Mesenteric fat pad (tissue), 1 donor: ENCODE data around the gene ST7. TPM values are rescaled to one million over a fixed set of nuclear protein-coding genes. Genes with fewer than 3 reads are reported as not detected.

Source experiments
- DNase-seq: peaks from one replicate; pipeline ENCODE4 v3.0.0-alpha.2; 2020; ENCODE audit warnings: low spot score
- total RNA-seq: library from RNA; stranded (reverse); fragmentation: NEBNext Ultra II Directional; extraction: Animal tissue kit (Norgen Biotek cat#: 25700); gene quantifications from one replicate; pipeline ENCODE4 v1.2.1, GENCODE V29; 2021
- donor health status: DM: yes; HTN: yes; CAD: no.

The ST7 gene
- total RNA-seq, 1 donor from 2014 or later, result 17.3 TPM

DNA sequence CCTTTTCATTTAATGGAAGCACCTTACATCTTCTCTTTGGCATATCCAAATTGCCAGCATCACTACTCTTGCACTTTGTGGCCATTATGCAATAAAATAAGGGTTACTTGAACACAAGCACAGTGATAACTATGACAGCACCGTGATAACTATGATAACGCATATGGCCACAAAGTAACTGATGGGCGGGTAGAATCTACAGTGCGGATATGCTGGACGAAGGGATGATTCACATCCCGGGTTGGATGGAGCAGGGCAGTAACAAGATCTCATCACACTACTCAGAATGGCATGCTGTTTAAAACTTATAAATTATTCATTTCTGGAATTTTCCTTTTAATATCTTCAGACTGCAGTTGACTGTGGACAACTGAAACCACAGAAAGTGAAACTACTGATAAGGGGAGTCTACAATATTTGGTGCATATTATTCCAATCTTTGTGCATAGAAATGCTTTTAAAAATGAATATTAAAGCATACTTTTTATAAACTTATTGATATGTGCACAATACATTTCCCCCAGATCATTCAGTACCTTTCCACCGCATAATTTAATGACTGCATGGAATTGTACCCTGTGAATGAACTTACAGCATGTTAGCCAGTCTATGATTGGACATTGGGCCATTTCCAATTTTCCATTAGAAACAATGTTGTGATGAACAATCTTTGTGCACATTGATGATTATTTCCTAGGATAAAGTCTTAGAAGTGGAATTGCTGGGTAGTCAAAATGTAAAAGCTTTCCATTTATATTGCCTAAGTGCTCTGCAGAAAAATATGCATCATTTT, 233.1 kb downstream of the ST7 start:
- no peak for DNase-seq

DNA sequence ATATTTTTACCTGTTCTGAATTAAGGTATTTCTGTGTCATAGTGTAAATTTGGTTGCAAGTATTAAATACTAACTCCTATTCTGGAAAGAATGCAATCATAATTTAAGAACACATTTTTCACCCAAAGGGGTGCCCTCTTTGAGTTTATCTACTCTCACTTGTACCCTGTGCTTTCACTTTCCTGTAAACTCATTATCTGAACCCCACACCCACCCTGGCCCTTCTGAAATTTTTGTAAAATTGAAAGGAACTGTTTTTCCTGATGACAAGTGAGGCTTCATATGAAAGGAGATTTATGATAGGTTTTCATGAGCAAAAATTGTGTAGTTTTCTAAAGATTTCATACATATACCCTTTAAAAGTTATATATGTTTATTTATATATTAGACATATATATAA, 235.1 kb downstream of the ST7 start:
- no peak for DNase-seq

DNA sequence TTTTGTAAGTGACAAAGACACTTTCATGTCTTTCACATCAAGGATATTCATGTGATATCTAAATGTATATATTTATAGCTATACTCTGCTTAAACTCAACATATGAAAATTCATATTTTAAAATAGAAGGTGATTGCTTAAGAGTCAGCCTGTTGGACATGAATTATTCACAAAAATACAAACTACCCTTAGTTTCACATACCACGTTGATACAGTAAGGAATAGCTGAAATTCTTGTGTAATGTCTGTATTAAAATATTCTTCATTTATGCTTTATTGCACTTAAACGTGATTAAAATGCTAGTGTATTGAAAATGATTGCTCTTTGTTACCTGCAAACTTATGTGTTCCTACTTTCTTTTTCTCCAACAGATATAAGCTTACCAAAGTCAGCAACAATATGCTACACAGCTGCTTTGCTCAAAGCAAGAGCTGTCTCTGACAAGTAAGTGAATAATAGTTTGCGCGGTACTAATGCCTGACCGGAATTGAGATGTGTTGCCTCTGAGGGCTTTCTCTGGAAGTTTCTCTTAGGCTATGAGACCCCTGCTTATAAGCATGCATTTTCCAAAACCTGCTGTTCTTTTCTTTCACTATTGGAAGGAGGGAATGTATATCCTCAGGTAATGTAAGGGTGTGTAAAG, 235.8 kb downstream of the ST7 start:
- no peak for DNase-seq

DNA sequence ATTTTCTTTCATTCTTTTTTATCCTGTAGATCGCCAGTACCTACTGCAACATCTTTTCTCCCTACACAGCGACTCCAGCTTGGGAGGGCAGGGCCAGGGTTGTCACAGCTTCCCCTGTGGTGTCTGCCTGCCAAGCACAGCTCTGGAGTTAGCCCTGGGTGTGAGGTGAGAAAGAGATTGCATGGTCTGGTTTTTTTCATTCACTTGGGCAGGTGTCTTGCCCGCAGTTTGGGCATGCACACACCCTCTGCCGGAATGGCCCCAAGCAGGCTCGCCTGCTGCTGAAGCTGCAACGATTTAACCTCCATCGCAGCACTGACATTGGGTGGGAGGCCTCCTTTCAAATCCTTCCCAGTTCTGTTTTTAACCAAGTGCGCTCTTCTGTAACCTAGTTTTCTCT, 236.8 kb downstream of the ST7 start:
- DNase-seq, result no peak

DNA sequence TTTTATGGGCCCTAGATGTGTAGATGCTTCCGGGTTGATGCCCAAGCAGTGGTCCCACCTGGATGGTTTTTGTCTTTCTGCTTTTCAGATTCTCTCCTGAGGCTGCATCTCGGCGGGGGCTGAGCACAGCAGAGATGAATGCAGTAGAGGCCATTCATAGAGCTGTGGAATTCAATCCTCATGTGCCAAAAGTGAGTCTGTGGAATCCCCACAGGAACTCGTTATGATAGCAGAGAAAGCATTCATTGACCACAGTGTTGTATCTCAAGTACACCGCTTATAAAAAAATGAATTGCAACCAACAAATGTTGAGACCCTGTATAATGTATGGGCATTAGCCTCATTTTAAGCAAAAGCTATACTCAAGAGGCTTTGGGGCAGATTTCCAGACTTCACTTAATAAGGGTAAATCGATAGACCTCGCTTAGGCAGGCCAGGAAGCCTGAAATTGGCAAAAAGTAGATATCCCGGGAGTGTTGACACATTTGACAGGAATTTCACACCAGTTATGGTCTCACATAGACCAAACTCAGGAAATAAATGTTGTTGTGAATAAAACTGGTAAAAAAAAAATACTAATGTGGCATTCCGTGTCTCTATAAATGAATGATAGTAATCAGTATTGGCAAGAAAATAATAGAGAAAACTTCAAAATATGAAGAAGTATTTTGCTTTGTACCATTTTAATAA, 237.6 kb downstream of the ST7 start:
- DNase-seq, result no peak

DNA sequence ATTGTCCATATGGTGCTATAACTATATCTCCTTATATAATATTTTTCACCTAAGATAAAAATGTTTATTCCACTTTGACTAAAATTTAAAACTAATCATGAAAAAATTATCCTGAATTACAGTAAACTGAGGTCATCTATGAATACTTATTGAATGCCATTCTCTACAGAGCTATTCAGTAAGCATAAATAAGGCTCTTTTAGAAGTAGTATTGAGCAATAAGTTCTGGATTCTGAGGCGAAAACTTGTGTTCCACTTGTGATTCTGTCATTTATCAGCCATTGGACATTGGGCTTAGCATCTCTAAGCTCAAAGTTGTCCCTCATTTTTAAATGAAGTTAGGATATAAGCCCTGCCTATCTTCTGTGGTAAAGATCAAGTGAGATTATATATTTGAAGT, 238.8 kb downstream of the ST7 start:
- no peak for DNase-seq

DNA sequence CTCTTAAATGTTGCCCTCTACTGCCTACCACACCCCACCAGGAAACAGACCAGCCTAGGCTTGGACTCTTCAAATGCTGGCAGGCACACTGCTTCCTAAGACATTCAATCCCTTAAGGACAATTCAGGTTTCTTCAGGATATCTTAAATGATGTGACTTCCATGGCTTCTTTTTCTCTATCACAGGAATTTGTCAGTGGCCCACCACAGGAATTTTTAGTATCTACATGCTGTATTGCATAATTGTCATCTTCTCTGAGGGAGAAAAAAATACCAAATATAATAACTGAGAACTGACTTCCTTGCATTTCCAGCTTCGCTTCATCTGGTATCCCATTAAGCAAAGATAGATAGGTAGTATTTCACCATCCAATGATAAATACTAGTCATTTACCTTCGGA, 240.3 kb downstream of the ST7 start:
- no peak for DNase-seq

DNA sequence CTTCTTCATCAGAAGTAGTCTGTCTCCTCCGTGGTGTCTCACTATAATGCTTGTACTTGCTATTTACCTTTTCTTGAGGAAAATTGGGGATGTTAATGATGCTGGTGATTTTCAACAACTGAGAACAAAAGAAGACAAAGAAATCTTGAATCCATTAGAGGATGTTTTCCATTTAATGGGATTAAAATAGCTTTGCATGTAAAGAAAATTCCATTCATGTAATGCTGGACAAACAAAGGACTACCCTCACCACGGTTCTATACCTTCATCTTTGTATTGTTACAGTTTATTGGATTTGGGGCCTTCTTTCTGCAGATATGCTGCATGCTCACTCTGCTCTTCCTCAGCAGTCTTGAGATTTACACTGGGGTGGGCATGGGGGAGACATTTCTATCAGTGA, 241.1 kb downstream of the ST7 start:
- DNase-seq, result no peak

DNA sequence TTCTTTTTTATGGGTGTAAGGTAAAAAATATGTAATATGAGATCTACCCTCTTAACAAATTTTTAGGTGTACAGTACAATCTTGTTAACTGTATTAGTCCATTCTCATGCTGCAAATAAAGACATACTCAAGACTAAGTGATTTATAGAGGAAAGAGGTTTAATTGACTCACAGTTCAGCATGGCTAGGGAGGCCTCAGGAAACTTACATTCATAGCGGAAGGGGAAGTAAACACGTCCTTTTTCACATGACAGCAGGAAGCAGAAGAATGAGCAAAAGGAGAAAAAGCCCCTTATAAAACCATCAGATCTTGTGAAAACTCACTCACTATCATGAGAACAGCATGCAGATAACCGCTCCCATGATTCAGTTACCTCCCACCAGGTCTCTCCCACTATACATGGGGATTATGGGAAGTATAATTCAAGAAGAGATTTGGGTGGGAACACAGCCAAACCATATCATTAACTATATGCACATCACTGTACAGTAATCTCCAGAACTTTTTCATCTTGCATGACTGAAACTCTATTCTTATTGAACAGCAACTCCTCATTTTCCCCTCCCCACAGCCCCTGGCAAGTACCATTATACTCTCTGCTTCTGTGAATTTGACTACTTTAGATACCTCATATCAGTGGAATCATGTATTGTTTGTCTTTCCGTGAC, 242.2 kb downstream of the ST7 start:
- no peak for DNase-seq

DNA sequence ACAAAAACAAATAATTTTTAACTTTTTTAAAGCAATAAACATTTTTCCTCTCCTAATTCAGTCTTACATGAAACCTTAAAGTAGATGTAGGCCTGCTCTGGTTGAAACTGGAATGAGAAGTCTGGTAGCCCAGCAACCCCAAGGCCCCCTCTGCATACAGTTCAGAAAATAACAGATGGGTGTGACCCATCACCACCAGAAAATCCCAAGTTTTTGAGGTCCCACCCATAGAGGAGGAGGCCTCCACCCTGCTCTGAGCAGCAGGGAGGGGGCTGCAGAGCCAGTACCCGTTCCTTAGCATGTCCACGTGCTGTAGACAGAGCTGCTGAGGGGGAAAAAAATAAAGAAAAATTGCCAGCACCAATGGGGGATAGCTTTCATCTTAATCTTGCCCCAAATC, 246.8 kb downstream of the ST7 start:
- no peak for DNase-seq

DNA sequence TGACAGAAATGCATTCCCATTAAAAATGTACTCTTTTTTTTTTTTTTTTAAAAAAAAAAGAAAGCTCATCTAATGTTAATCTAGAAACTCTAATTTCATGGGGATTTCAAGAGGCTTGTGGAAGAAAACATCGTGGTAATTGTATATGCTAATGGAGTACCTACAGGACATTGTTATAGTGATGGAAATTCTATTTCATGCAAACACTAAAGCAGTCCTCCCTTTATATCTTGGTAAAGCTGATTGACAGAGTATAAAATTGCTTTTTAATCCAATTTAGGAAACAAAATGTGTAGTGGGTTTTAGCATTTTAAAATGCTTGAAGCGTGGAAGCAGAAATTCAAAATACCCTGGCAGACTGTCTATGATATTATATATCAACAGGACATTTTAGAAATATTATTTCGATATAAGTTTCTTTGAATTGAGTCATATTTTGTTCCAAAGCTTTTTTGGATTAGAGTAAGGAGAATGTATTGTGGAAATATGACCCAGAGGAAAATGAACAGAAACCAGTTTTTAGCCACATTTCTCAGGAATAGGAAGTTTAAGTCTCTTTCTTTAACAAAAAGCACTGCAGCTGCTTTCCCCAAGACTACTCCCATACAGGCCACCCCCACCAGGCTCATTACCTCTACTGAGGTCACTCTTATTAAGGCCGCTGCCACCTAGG, 247.6 kb downstream of the ST7 start:
- no peak for DNase-seq

DNA sequence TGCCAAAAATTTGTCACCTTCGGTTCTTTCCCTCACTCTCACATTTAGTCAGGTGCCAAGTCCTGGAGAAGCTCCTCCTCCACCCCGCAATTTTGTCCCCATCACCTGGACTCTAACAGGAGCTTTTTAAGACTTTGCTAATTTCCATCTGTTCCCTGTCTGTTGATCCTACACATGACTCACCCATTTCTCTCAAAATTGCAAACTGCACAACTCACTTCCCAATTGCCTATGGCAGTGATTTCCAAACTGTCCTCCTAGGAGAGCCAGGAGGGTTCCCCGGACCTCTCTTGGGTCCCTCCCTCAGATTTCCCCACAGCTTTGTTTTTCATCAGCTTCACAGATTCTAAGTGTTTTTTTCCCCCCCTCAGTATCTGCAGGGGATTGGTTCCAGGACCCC, 249.2 kb downstream of the ST7 start:
- no peak for DNase-seq

DNA sequence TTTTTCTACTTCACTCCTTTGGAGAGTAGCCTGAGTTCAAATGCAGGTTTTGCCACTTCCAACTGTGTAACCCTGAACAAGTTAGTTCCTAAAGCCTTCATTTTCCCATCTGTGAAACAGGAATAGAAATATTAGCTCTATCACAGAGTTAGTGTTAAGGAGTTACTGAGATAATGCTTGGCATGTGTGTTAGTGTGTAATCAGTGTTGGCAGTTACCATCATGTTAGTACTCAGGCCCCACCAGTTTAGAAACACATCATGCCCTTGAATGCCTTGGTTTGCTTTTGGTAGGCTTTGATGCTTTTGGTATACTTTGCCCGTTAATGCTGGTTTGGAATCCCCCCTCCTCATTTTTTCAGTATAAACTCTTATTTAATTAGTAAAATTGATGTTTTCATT, 249.9 kb downstream of the ST7 start:
- DNase-seq, result no peak

DNA sequence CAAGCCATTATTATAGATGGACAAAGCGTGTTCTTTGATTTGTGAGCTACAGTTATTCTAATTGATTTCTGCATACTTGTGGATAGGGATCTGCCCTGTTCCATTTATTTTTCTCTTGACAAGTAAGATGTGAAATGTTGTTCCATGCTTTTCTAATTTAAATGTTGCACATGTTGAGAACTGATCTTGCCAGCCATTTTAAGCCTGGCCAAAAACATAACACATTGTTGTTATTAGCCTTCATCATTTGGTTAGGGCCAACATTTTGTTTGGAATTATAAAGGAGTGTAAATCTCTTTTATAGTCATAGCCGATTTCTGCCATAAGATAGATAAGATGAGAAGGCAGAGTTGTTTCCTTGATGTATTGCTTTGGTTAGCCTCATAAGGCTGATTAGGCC, 252.6 kb downstream of the ST7 start:
- no peak for DNase-seq

DNA sequence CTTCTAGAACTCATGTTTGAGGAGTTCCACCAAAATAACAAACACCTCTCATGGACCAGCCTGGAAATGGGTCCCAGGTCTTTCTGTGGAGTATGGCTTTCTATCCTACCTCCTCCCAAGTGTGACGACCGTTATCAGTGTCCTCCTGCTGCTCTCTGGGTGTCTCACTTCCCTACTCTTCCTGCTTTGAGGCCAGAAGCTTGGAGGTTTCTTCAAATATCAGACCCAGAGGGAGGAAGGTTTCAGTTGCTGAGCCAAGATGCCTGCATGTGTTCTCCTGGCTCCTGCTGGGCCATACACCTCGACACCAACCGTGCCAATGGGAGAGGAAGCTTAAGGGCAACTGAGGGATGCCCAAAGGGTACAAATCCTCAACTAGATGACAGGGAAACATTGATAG, 255.0 kb downstream of the ST7 start:
- DNase-seq, result no peak

DNA sequence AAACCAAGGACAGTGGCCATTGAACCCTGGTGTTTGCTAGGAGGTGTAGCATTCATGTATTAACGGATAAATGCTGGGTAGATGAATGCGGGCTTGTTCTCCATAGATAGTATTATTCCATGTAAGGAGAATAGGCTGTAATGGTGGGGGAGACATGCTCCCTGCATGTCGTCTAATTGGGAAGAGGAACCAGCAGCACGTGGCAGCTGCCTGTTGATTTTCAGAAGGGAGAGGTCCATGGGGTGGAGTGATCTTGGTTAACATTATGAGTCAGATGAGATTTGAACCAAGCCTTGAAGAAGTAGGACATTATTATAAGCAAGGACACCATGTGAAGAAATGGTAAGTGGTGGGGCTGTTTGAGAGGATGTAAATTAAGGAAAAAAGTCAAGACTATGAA, 257.1 kb downstream of the ST7 start:
- DNase-seq, result no peak

DNA sequence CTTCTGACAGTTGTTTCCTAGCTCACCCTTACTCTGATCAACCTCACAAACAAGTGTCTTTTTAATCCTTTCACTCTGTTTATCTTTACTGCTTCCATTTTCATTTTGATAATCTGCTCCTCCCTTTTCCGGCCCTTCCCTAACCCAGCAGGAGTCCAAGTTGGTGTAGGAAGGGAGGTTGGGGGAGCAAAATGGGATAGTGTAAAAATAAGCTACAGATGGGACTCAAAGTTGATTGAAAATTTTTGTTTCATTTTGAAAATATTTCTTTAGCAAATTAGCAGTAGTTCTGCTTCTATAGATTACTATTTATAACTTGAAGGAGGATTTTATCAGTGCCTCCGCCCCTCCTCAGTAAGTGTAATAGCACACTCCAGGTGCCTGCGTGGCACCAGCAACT, 257.6 kb downstream of the ST7 start:
- DNase-seq, result no peak

DNA sequence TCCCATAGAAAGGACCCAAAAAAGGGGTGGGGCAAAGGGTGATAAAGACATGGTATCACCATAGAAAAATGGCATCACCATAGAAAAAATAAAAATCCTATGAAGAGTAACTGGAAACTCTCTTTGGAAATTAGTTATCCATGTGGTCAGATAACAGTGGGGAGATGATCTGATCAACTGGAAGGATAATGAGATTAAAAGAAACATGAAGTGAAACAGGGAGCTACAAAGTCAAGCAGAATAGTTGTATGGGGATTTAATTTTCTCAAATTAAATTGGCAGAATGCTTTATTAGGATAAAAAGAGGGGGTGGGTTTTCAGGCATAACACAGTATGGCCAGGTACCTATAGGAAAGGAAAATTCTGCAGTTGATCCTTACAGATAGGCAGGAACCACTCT, 258.3 kb downstream of the ST7 start:
- no peak for DNase-seq

DNA sequence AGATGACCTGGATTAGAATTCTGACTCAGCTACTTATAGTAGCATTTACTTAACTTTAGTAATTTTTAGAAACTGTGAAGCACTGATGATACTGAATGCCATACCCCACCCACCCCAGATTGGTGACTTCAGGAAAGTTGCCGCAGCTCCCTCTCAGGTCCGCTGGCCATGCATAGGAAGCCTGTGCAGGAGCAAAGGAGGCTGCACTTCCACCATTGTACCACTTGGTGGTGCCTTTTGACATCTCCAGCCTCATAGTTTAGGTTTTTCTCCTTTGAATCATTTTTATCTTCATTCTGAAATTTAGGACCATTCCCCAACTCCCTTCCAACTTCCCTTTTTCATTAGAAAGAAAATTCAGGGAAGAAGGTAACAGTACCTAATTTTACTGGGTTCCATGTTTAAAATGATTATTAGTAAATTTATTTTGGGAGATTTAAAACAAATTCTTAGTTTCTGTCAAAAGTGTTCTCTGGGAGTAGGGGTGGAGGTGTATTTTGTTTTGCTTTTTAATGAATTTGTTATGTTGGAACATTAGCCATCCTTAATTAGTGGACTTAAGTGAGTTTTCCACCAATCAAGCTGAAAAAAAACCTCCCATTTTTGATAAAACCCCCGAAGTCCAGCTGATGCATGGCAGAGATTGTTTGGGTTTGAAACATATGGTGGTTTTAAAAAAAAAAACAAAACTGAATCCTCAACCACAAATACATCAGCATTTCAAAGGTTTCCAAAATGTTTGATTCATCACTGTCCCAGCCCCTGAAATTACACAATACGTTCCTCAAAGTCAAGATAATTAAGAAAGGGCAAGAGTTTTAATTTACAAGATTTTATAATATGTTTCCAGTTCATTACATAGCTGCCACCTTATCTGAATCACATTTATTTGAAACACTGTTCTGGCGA, 259.9 kb downstream of the ST7 start:
- DNase-seq, result no peak

DNA sequence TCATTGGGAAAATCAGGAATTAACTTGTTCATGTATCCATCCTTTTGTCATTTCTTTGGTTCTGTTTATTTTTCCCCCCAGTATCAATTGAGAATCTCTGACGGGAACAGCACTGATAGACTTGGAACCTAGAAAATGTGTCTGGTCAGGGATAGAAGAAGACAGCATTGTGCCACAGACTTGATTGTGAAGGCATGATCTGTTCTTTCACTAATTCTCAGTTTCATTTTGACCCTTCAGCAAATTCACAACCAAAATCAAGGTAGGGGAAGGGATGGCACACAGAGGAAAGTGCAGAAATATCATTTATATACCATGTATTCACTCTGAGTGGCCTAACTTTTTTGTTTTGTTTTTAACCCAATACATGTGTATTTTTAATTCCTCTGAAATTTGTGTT, 262.7 kb downstream of the ST7 start:
- no peak for DNase-seq
